ENCODE results near the gene URI1. TPM values are rescaled to one million over a fixed set of nuclear protein-coding genes. Genes with fewer than 3 reads are reported as not detected.
A peak's percentile ranks its signal among the peaks of the same experiment; 100 is the strongest.
"Not testable (repeated sequence)": the region's sequence is repeated elsewhere in the genome, so short reads cannot be mapped to it uniquely, and the experiment has no call there.

Gene URI1
- total RNA-seq, 4 donors from 2014 or later = 19.3 to 68.3 (median 43.6) TPM

DNA sequence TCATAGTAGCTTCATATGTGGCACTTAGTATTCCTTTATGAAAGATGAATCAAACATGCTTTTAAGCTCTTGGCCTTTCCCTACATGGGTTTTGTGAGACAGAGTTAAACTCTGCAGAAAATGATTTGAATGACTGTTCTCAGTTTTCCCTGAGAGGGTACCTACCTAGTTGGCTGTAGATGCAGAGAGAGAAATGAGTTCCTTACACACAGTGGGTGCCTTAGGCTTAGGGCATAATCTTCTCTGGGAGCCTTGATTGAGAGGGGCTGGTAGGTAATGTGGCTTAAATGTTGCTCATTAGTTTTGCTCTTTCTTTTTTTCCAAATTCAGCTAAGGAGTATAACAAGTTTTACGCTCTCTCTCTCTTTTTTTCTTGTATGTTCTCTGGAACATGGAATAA lies 3.0 kb downstream of the URI1 start:
- intact Hi-C loops (cut with DNase I) = no loop called here
- 44 to 53% methylated on average over 1 of the region's 1 CpG for WGBS, 2 donors
- Histone ChIP-seq H3K4me1 (peaks cover 12 to 70% (median 43%) of the 10 kb centered on the region in 3 donors), H3K27me3 (no peaks in the 10 kb centered on the region), H3K36me3 (no peaks in the 10 kb centered on the region), H3K4me3 (peak overlapping the region in 1 of 4 donors; percentile 12), H3K27ac (peak overlapping the region in 3 of 4 donors; percentile 12 to 53 (median 42)), H3K9me3 (no peaks in the 10 kb centered on the region)
- no peak for TF ChIP-seq CTCF (IDR thresholded peaks at IDR 0.05)
- TF ChIP-seq POLR2A (IDR thresholded peaks at IDR 0.05) = no peak
- no peak for DNase-seq

DNA sequence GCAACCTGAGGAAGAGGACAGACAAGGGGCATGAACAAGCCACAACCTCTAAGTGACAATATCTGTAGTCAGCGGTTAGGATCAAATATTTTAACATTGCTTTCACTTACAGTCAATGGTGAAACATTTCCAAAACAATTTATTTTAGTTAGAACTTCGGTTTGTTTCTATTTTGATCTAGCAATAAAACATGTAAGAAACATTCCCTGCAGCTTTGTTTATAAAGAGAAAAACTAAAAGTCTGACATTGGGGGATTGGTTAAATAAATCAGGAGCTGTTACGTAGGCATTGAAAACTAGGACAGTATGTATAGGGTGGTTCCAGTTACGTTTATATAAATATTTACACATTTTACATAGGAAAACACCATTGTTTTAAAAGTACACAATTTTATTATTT lies 3.4 kb downstream of the URI1 start:
- WGBS, 2 donors = 33 to 42% methylated on average over 4 of the region's 4 CpGs
- intact Hi-C loops (cut with DNase I) = no loop called here
- Histone ChIP-seq H3K27ac (peak overlapping the region in 2 of 4 donors; percentile 42 to 53), H3K4me1 (peaks cover 12 to 70% (median 43%) of the 10 kb centered on the region in 3 donors), H3K36me3 (no peaks in the 10 kb centered on the region), H3K27me3 (no peaks in the 10 kb centered on the region), H3K4me3 (no peak overlapping the region), H3K9me3 (no peaks in the 10 kb centered on the region)
- DNase-seq = no peak
- no peak for TF ChIP-seq POLR2A (IDR thresholded peaks at IDR 0.05)
- no peak for TF ChIP-seq CTCF (IDR thresholded peaks at IDR 0.05)

DNA sequence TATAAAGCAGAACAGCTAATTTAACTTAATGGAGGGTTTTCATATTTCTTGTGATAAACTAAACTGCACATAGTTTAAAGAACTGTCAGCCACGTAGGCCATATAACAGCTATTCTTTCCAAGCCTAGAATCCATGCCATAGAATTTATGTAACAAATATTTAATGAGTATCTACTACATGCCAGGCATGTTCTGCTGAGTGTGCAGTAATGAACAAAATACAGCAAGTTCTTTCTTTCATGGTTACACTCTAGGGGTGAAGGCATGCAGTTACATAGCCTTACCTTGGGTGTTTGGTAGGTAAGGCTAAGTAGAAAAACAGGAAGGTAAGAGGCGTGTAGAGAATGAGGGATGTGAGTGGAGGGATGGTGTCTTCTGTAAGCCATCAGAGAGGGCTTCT lies 4.6 kb downstream of the URI1 start:
- Histone ChIP-seq H3K27me3 (no peaks in the 10 kb centered on the region), H3K4me3 (no peak overlapping the region), H3K36me3 (no peaks in the 10 kb centered on the region), H3K4me1 (peaks cover 12 to 61% (median 37%) of the 10 kb centered on the region in 3 donors), H3K27ac (no peak overlapping the region), H3K9me3 (no peaks in the 10 kb centered on the region)
- 43 to 97% methylated on average over 2 of the region's 2 CpGs for WGBS, 2 donors
- DNase-seq = no peak
- intact Hi-C loops (cut with DNase I) = no loop called here
- TF ChIP-seq CTCF (IDR thresholded peaks at IDR 0.05) (no peak), POLR2A (IDR thresholded peaks at IDR 0.05) (no peak)

DNA sequence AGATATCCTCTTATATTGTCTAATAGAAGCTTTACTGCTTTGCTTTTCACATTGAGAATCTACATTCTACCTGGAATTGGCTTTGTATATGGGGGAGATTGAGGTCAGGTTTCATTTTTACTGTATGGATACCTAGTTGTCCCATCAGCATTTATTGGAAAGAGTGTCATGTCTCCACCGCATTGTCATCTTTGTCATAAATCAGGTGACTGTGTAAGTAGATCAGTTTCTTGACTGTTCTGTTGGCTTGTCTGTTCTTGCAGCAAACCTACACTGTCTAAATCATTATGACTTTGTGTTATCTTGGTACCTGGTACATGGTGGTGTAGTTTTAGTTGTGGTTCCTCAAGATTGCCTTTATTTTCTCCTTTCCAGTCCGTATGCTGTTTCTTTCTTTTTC lies 5.8 kb downstream of the URI1 start:
- intact Hi-C loops (cut with DNase I) = no loop called here
- no peak overlapping the region for H3K4me3 ChIP-seq
- no peaks in the 10 kb centered on the region for H3K9me3 ChIP-seq
- WGBS, 2 donors = 54 to 56% methylated on average over 2 of the region's 2 CpGs
- TF ChIP-seq POLR2A (IDR thresholded peaks at IDR 0.05) = no peak
- TF ChIP-seq CTCF (IDR thresholded peaks at IDR 0.05) = no peak
- peaks cover 12 to 62% (median 38%) of the 10 kb centered on the region in 3 donors for H3K4me1 ChIP-seq
- H3K36me3 ChIP-seq = no peaks in the 10 kb centered on the region
- H3K27me3 ChIP-seq = no peaks in the 10 kb centered on the region
- H3K27ac ChIP-seq = no peak overlapping the region
- no peak for DNase-seq

GRCh38 chr19:29948759-29949470 lies 6.9 kb downstream of the URI1 start:
- WGBS, 2 donors = 98 to 100% methylated on average over 1 to 4 of the region's 57 CpGs
- H3K27ac ChIP-seq; H3K27me3 ChIP-seq; H3K36me3 ChIP-seq; H3K4me3 ChIP-seq; DNase-seq; intact Hi-C loops (cut with DNase I); H3K9me3 ChIP-seq: not testable (repeated sequence)
- H3K4me1 ChIP-seq = peaks cover 12 to 51% (median 31%) of the 10 kb centered on the region in 3 donors
